Panc1 (cell line): ENCODE data around the gene LY6G6C.
"Not testable (repeated sequence)": the region's sequence is repeated elsewhere in the genome, so short reads cannot be mapped to it uniquely, and the experiment has no call there.

ENCODE experiments used
- SIN3A ChIP-seq: IDR thresholded peaks from 2 replicates; pipeline ENCODE4 v1.6.1; 2012; ENCODE audit warnings: low read depth, mild to moderate bottlenecking, low read length, moderate library complexity, borderline replicate concordance; ENCODE audit not compliant: insufficient read depth
- TF ChIP-seq, protein P1 (sequence below), 2 experiments: IDR thresholded peaks; 2 replicates each; pipeline ENCODE4 v1.6.1; 2011 to 2012; ENCODE audit warnings: low read depth in 2 of 2, control low read depth in 1 of 2, low read length in 1 of 2, mild to moderate bottlenecking in 1 of 2, moderate library complexity in 1 of 2; ENCODE audit not compliant: insufficient read depth in 1 of 2
- TF ChIP-seq, protein P2 (sequence below): fragments of 450-650 bp; IDR thresholded peaks from 2 replicates; pipeline ENCODE4 v1.5.1; 2017; ENCODE audit warnings: mild to moderate bottlenecking

DNA sequence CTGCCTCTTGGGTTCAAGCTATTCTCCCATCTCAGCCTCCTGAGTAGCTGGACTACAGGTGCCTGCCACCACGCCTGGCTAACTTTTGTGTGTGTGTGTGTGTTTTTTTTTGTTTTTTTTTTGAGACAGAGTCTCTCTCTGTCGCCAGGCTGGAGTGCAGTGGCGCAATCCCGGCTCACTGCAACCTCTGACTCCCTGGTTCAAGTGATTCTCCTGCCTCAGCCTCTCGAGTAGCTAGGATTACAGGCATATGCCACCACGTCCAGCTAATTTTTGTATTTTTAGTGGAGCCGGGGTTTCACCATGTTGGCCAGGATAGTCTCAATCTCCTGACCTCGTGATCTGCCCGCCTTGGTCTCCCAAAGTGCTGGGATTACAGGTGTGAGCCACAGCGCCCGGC, 12.4 kb downstream of the LY6G6C start:
- TF ChIP-seq, protein P1, sequence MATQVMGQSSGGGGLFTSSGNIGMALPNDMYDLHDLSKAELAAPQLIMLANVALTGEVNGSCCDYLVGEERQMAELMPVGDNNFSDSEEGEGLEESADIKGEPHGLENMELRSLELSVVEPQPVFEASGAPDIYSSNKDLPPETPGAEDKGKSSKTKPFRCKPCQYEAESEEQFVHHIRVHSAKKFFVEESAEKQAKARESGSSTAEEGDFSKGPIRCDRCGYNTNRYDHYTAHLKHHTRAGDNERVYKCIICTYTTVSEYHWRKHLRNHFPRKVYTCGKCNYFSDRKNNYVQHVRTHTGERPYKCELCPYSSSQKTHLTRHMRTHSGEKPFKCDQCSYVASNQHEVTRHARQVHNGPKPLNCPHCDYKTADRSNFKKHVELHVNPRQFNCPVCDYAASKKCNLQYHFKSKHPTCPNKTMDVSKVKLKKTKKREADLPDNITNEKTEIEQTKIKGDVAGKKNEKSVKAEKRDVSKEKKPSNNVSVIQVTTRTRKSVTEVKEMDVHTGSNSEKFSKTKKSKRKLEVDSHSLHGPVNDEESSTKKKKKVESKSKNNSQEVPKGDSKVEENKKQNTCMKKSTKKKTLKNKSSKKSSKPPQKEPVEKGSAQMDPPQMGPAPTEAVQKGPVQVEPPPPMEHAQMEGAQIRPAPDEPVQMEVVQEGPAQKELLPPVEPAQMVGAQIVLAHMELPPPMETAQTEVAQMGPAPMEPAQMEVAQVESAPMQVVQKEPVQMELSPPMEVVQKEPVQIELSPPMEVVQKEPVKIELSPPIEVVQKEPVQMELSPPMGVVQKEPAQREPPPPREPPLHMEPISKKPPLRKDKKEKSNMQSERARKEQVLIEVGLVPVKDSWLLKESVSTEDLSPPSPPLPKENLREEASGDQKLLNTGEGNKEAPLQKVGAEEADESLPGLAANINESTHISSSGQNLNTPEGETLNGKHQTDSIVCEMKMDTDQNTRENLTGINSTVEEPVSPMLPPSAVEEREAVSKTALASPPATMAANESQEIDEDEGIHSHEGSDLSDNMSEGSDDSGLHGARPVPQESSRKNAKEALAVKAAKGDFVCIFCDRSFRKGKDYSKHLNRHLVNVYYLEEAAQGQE (IDR thresholded peaks at IDR 0.05; ENCODE audit: insufficient read depth in 1 of 2, low read depth in 2 of 2, low read length in 1 of 2): not testable (repeated sequence)
- TF ChIP-seq, protein P2, sequence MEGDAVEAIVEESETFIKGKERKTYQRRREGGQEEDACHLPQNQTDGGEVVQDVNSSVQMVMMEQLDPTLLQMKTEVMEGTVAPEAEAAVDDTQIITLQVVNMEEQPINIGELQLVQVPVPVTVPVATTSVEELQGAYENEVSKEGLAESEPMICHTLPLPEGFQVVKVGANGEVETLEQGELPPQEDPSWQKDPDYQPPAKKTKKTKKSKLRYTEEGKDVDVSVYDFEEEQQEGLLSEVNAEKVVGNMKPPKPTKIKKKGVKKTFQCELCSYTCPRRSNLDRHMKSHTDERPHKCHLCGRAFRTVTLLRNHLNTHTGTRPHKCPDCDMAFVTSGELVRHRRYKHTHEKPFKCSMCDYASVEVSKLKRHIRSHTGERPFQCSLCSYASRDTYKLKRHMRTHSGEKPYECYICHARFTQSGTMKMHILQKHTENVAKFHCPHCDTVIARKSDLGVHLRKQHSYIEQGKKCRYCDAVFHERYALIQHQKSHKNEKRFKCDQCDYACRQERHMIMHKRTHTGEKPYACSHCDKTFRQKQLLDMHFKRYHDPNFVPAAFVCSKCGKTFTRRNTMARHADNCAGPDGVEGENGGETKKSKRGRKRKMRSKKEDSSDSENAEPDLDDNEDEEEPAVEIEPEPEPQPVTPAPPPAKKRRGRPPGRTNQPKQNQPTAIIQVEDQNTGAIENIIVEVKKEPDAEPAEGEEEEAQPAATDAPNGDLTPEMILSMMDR: not testable (repeated sequence)
- not testable (repeated sequence) for TF ChIP-seq SIN3A
